Measurements from ENCODE around the gene CYTH2.

Gene CYTH2

DNA sequence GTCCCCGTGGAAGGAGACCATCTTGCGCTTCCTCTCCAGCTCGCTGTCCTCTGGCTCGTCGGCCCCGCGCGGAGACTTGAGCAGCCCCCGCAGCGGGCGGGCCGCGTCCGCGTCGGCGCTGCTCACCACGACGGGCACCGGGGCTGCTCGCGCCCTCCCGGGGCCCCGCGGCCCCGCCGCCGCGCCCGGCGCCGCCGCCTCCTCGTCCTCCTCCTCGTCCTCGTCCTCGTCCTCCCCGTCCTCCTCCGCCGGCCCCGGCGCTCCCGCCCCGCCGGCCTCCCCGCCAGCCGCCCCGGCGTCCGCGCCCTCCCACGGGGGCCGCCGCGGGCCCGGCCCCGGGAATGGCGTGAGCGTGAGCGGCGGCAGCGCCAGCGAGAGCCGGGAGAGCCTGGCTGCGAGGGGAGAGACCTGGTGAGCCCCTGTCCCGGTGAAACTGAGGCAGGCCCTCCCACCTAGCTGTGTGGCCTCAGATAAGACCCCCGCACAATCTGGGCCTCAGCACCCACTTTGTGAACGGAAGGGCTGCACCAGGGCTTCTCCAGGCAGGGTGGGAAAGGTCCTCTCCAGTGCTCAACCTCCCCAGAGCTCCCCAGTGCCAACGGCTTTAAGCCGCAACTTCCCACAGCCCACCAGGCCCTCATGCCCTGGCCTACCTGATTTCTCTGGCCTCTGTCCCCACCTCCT is 24.7 kb downstream of the CYTH2 start:
- DNase-seq (ENCODE audit: low read depth), result no peak

DNA sequence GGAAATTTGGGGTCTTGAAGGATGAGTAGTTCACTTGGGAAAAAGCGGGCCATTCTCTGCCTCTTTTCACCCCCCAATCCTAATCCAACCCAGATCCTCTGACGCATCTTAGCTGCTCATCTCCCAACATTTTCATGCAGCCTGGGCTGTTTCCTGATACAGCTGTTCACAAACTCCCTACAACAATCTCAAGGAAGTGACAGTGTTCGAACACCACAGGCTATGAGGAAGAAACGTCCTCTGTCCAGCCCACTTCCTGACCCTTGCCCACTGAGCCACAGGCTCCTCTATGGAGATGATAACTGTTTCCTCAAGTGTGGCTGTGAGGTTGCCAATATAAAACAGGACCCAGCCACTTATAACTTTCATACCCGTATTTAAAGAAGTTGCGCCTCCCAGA is 26.2 kb downstream of the CYTH2 start:
- no peak for DNase-seq (ENCODE audit: low read depth)

DNA sequence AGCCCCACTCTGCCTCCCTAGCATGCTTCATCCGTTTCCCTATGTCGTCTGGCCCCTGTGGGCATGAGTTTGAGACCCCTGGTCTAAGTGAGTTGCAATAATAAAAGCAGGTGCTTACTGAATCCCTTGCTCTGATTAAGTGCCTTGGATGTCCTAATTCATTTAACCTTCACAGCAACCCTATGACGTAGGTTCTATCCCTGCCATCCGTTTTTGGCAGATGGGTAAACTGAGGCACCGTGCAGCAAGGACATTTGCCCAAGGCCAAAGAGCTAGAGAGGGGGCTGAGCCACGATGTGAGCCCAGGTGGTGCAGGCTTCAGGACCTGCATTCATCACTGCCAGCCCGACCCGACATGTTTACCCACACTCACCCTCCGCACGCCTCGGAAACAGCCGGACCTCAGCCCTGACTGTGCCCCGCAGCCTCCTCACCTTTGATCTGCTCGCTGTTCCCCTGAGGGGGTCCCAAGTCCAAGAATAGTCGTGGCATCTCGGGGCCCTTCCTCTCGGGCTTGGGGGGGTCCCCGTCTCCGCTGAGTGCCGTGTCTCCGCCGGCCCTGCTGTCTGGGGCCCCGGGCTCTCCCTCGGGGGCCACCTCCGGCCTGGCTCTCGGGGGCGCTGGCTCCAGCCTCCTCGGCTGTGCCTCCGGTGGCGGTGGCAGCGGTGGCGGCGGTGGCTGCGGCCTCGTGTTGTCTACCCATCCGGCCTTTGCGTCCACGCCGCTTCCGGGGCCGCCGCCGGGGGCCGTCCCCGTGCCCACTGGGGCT is 28.0 kb downstream of the CYTH2 start:
- no peak for DNase-seq (ENCODE audit: low read depth)

GRCh38 chr19:48497728-48498594 is 28.8 kb downstream of the CYTH2 start:
- no peak for DNase-seq (ENCODE audit: low read depth)

GRCh38 chr19:48498595-48499311 is 29.6 kb downstream of the CYTH2 start:
- no peak for DNase-seq (ENCODE audit: low read depth)

DNA sequence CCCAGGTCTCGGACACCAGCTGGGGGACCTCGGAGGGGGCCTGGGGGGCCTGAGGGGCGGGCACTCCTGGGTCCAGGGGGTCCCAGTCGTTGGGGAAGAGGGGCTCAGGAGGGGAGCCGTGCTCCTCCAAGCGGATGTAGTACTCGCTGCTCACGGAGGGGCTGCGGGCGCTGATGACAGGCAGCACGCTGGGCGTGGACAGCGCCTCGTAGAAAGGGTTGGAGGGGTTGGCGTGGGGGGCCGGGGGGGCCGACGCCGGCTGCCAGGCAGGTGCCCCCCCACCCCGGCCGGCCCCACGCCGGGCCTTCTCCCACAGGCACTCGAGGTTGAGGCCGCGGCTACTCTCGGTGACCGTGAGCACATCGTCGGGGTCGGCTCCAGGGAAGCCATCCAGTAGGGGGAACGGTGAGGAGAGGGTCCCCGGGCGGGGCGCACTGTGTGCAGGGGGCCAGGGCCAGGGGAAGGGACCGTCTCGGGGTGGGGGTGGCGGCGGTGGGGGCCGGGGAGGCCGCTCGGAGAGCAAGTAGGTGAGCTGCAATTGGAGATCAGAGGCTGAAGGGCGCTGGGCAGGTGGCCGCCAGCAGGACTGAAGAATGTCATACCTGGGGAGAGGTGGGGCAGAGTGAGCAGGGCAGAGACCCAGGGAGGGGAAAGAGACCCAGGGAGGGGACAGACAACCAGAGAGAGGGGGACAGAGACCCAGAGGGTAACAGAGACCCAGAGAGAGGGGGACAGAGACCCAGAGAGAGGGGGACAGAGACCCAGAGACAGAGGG is 30.3 kb downstream of the CYTH2 start:
- no peak for DNase-seq (ENCODE audit: low read depth)

DNA sequence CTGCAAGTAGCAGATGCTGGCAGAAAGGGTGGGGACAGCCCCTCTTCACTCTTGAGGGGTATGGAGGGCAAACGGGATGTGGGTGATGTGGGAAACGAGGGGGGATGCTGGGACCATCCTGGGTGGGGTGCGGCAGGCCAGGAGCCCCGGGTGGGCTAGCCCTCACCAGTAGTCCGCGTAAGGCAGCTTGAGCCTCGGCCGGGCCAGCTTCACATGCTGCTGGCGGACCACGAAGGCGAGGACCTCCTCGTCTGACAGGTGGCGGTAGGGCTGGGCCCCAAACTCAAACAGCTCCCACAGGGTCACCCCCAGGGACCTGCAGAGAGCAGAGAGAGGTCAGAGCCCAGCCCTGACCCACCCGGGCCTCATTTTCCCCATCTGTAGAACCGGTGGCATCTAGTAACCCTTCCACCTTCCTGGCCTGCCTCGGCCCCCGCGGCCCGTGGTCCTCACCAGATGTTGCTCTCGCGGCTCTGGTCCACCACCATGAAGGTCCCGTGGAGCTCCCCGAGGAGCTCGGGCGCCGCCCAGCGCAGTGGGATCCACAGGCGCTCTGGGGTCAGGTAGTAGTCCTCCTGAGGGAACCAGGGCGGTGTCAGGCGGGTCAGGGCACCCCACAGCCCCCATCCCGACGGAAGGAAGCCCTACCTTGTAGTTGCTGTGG is 31.8 kb downstream of the CYTH2 start:
- no peak for DNase-seq (ENCODE audit: low read depth)

GRCh38 chr19:48501494-48502349 is 32.6 kb downstream of the CYTH2 start:
- no peak for DNase-seq (ENCODE audit: low read depth)

- no peak for DNase-seq (ENCODE audit: low read depth)
These were observed 33.3 kb downstream of the CYTH2 start for GRCh38 chr19:48502350-48503018.

GRCh38 chr19:48506138-48506733 is 37.1 kb downstream of the CYTH2 start:
- DNase-seq (ENCODE audit: low read depth), result no peak

DNA sequence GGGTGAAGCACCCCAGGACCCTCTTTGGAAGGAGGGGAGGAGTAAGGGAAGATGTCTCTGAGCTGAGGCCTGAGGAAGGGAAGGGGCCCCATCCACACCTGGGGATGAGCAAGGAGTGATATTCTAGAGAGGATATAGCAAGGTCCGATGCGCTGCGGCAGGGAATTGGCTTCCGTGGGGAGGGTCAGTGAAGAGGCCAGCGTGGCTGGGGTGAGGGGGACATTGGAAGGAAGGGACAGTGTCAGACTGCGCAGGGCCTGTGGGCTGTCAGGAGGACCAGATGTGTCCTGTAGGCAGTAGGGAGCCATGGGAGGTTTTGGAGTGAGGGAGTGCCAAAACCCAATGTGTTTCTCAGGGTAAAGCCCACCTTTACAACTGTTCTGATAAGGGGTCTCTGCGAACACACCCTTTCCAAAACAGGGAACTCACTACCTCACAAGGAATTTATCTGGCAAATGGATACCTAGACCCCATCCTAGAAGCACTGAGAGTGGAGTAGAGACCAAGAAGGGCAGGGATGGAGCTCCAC is 38.8 kb downstream of the CYTH2 start:
- no peak for DNase-seq (ENCODE audit: low read depth)

- DNase-seq (ENCODE audit: low read depth), result no peak
These were observed 39.7 kb downstream of the CYTH2 start for GRCh38 chr19:48508729-48509411.

- DNase-seq (ENCODE audit: low read depth), result no peak
These were observed 40.5 kb downstream of the CYTH2 start for GRCh38 chr19:48509467-48510194.

- no peak for DNase-seq (ENCODE audit: low read depth)
These were observed 41.5 kb downstream of the CYTH2 start for GRCh38 chr19:48510421-48511268.

DNA sequence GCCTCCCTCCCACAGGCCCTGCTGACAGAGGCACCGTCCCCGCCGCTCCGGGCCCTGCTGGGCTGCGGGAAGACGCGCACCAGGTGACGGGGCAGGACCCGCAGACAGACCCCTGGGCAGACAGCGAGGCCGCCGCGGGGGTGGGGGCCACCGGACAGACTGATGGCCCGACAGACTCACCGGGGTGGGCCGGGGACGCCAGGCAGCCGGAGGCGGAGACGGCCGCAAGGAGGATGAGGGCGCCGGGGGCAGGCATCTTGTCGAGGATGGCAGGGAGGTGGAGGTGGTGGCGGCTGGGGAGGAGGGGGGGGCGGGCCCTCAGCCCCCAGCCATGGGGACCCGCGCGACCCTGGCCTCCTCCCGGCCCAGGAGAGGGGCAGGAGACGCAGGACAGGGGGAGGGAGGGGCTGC is 42.2 kb downstream of the CYTH2 start:
- no peak for DNase-seq (ENCODE audit: low read depth)

- DNase-seq (ENCODE audit: low read depth), result no peak
These were observed 42.8 kb downstream of the CYTH2 start, which contains the start of gene LMTK3 for GRCh38 chr19:48511800-48512503. LMTK3 (minus strand) TSS chr19:48511835; CDS start chr19:48511576, 259 bp downstream.

Measured in HS-27A (cell line).